Measurements from ENCODE around the gene C1QB. TPM values are rescaled to one million over a fixed set of nuclear protein-coding genes. Genes with fewer than 3 reads are reported as not detected.
"Not testable (repeated sequence)": the region's sequence is repeated elsewhere in the genome, so short reads cannot be mapped to it uniquely, and the experiment has no call there.

C1QB gene
- total RNA-seq, 1 experiment from 2014 or later: not detected

DNA sequence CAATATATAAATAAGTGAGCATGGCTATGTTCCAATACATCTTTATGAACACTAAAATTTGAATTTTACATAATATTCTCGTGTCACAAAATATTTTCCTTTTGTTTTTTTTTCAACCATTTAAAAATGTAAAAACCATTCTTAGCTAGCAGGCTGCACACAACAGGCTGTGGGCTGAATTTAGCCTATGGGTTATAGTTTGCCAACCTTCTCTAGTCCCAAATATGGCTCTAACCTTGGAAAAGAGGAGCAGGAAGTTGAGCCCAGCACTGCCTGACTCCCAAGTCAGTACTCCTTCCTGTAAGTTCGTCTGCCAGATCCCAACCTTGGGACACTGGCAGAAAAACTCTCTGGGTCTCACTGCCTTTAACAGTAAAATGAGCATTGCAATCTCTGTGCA lies 13.4 kb downstream of the C1QB start:
- Histone ChIP-seq H3K4me1 (replicated peaks; ENCODE audit: insufficient read depth) (no peaks in the 10 kb centered on the region), H3K4me3 (no peak overlapping the region), H3K36me3 (ENCODE audit: low read depth) (no peaks in the 10 kb centered on the region), H2AFZ (no peak overlapping the region), H3K4me2 (no peak overlapping the region), H3K79me2 (ENCODE audit: low read depth) (no peaks in the 10 kb centered on the region), H3K27me3 (ENCODE audit: insufficient read depth, low read depth) (no peaks in the 10 kb centered on the region; the same call in 1 of the 2 replicates), H4K20me1 (ENCODE audit: insufficient read depth) (no peaks in the 10 kb centered on the region), H3F3A (ENCODE audit: insufficient read depth, low read depth) (no peaks in the 10 kb centered on the region), H3K27ac (no peak overlapping the region), H3K9me3 (ENCODE audit: insufficient read depth, low read depth) (no peaks in the 10 kb centered on the region), H3K9me2 (ENCODE audit: insufficient read depth) (no peaks in the 10 kb centered on the region)
- BruUV-seq (replicated peaks): no TSS peak
- TF ChIP-seq, protein P1, sequence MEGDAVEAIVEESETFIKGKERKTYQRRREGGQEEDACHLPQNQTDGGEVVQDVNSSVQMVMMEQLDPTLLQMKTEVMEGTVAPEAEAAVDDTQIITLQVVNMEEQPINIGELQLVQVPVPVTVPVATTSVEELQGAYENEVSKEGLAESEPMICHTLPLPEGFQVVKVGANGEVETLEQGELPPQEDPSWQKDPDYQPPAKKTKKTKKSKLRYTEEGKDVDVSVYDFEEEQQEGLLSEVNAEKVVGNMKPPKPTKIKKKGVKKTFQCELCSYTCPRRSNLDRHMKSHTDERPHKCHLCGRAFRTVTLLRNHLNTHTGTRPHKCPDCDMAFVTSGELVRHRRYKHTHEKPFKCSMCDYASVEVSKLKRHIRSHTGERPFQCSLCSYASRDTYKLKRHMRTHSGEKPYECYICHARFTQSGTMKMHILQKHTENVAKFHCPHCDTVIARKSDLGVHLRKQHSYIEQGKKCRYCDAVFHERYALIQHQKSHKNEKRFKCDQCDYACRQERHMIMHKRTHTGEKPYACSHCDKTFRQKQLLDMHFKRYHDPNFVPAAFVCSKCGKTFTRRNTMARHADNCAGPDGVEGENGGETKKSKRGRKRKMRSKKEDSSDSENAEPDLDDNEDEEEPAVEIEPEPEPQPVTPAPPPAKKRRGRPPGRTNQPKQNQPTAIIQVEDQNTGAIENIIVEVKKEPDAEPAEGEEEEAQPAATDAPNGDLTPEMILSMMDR (conservative IDR thresholded peaks at IDR 0.05): no peak
- TF ChIP-seq EZH2 (IDR thresholded peaks at IDR 0.05; ENCODE audit: low read depth): no peak
- no peak for DNase-seq
- ChIA-PET POLR2A (ENCODE audit: unreplicated experiment) (no interaction called here), CTCF (no interaction called here)
- intact Hi-C loops (cut with micrococcal nuclease; ENCODE audit: unreplicated experiment): no loop called here

DNA sequence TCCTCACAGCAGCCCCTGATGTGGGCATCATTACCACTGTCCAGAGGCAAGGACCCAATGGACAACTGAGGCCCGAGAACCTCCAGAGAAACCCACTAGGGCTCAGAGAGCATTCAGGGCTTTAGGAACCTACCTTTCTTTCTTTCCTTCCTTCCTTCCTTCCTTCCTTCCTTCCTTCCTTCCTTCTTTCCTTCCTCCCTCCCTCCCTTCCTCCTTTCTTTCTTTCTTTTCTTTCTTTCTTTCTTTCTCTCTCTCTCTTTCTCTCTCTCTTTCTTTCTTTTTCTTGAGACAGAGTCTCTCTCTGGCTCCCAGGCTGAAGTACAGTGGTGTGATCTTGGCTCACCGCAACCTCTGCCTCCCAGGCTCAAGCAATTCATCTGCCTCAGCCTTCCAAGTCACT lies 15.8 kb downstream of the C1QB start:
- H3K4me1 ChIP-seq (replicated peaks; ENCODE audit: insufficient read depth); H4K20me1 ChIP-seq (ENCODE audit: insufficient read depth); H3K27ac ChIP-seq; H3K4me2 ChIP-seq; H3K9me2 ChIP-seq (ENCODE audit: insufficient read depth); POLR2A ChIA-PET (ENCODE audit: unreplicated experiment); H3K9me3 ChIP-seq (ENCODE audit: insufficient read depth, low read depth); CTCF ChIA-PET; DNase-seq; H3K4me3 ChIP-seq; BruUV-seq (replicated peaks); H3F3A ChIP-seq (ENCODE audit: insufficient read depth, low read depth); intact Hi-C loops (cut with micrococcal nuclease; ENCODE audit: unreplicated experiment); H3K79me2 ChIP-seq (ENCODE audit: low read depth); H3K36me3 ChIP-seq (ENCODE audit: low read depth); H2AFZ ChIP-seq; H3K27me3 ChIP-seq (ENCODE audit: insufficient read depth, low read depth): not testable (repeated sequence)

DNA sequence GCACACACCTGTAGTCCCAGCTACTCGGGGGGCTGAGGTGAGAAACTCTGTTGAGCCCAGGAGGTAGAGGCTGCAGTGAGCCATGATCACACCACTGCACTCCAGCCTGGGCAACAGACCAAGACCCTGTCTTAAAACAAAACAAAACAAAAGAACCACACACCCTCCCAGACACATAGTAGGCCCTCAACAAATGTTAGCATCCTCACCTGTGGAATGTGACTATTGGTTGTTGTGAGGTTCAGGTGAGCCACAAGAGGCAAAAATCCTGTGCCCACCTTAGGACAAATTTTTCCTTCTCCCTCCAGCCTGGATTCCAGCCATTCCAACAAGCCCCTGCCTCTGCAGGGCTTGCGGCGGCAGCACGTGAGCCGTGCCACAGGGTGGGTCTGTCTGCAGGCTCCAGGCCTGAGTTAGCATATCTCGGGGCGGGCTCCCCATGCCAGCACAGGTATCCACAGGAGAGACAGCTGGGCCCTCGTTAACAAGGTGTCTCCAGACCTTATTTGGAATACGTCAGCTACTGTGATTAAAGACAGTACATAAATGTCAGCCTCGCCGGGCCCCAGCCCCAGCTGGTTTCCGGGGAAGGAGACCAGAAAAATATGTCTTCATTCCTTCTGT lies 17.4 kb downstream of the C1QB start:
- TF ChIP-seq EZH2 (IDR thresholded peaks at IDR 0.05; ENCODE audit: low read depth): no peak
- TF ChIP-seq, protein P1 (conservative IDR thresholded peaks at IDR 0.05): no peak
- H3K9me2 ChIP-seq (ENCODE audit: insufficient read depth): no peaks in the 10 kb centered on the region
- H3K36me3 ChIP-seq (ENCODE audit: low read depth): no peaks in the 10 kb centered on the region
- no peaks in the 10 kb centered on the region for H3K4me1 ChIP-seq (replicated peaks; ENCODE audit: insufficient read depth)
- no peaks in the 10 kb centered on the region for H4K20me1 ChIP-seq (ENCODE audit: insufficient read depth)
- H3K27me3 ChIP-seq (ENCODE audit: insufficient read depth, low read depth): no peaks in the 10 kb centered on the region; the same call in 1 of the 2 replicates
- H2AFZ ChIP-seq: no peak overlapping the region
- CTCF ChIA-PET: no interaction called here
- POLR2A ChIA-PET (ENCODE audit: unreplicated experiment): no interaction called here
- BruUV-seq (replicated peaks): no TSS peak
- DNase-seq: no peak
- intact Hi-C loops (cut with micrococcal nuclease; ENCODE audit: unreplicated experiment): no loop called here
- no peaks in the 10 kb centered on the region for H3K79me2 ChIP-seq (ENCODE audit: low read depth)
- no peak overlapping the region for H3K4me3 ChIP-seq
- H3F3A ChIP-seq (ENCODE audit: insufficient read depth, low read depth): no peaks in the 10 kb centered on the region
- no peaks in the 10 kb centered on the region for H3K9me3 ChIP-seq (ENCODE audit: insufficient read depth, low read depth)
- no peak overlapping the region for H3K27ac ChIP-seq
- no peak overlapping the region for H3K4me2 ChIP-seq

DNA sequence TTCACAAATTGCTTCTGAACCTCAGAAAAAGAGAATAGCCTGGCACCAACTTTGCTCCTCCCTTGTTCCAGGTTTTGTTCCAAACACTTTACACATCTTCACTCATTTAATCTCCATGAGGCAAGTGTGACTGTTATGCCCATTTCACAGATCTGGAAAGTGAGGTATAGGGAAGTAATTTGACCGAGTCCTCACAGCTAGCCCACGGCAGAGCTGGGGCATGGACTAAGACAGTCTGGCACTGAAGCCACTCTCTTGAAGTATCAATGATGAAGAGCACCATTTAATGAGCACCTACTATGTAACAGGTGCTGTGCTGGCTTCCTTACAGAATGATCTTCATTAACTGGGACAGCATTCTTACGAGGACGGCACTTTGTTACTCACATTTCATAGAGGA lies 19.0 kb downstream of the C1QB start:
- Histone ChIP-seq H2AFZ (no peak overlapping the region), H3K79me2 (ENCODE audit: low read depth) (no peaks in the 10 kb centered on the region), H3K9me3 (ENCODE audit: insufficient read depth, low read depth) (no peaks in the 10 kb centered on the region), H3K36me3 (ENCODE audit: low read depth) (no peaks in the 10 kb centered on the region), H3F3A (ENCODE audit: insufficient read depth, low read depth) (no peaks in the 10 kb centered on the region), H3K4me1 (replicated peaks; ENCODE audit: insufficient read depth) (no peaks in the 10 kb centered on the region), H3K4me3 (no peak overlapping the region), H3K27ac (no peak overlapping the region), H3K27me3 (ENCODE audit: insufficient read depth, low read depth) (no peaks in the 10 kb centered on the region; the same call in 1 of the 2 replicates), H4K20me1 (ENCODE audit: insufficient read depth) (no peaks in the 10 kb centered on the region), H3K9me2 (ENCODE audit: insufficient read depth) (no peaks in the 10 kb centered on the region), H3K4me2 (no peak overlapping the region)
- no peak for TF ChIP-seq EZH2 (IDR thresholded peaks at IDR 0.05; ENCODE audit: low read depth)
- TF ChIP-seq, protein P1 (conservative IDR thresholded peaks at IDR 0.05): no peak
- ChIA-PET POLR2A (ENCODE audit: unreplicated experiment) (no interaction called here), CTCF (no interaction called here)
- DNase-seq: no peak
- BruUV-seq (replicated peaks): no TSS peak
- intact Hi-C loops (cut with micrococcal nuclease; ENCODE audit: unreplicated experiment): no loop called here
